Fibroblast of lung (primary cell): ENCODE measurements around the gene DPM2.

Source experiments
- EZH2 ChIP-seq: IDR thresholded peaks from 2 replicates; pipeline ENCODE4 v1.5.1; 2012; ENCODE audit warnings: low read length, control low read depth, mild to moderate bottlenecking; ENCODE audit errors: missing control alignments
- TF ChIP-seq, protein P1 (sequence below), 2 donors: IDR thresholded peaks in 1 of 2; conservative IDR thresholded peaks in 1 of 2; 1 replicate in 1 of 2; 2 replicates in 1 of 2; pipeline ENCODE4 v1.5.1; 2011 to 2012; ENCODE audit warnings: low read length in 2 of 2, control low read depth in 1 of 2, inconsistent platforms in 1 of 2, low read depth in 1 of 2, mild to moderate bottlenecking in 1 of 2

DNA sequence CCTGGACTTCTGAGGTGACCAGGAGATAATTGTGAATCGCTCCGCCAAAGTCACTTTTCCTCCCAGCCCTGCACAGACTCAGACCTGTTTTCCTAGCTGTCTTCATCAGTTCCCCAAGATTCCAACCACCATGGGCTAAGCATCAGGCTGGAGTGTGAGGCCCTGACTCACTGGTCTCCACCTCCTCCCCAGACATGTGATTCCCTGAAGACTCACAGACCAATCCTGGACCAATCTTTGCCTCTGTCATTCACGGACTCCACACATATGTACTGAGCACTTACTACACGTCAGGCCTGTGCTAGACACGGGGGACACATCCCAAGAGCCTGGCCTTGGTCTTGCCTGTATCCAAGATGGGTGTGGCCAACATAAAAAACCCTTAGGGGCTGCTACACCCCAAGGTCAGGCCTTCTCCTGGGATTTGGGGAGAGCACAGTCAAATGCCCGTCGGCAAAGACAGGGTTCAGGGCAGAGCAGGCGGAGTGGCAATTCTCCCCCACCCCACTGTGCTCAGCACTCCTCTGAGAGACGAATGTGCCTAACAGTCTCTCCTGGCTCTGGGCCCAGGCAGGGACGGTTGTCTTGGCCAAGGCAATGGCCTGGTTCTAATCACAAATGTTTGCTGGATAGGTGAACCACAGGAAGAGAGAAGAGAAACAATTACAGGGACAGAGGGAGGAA, 31.2 kb upstream of the DPM2 start:
- TF ChIP-seq, protein P1, sequence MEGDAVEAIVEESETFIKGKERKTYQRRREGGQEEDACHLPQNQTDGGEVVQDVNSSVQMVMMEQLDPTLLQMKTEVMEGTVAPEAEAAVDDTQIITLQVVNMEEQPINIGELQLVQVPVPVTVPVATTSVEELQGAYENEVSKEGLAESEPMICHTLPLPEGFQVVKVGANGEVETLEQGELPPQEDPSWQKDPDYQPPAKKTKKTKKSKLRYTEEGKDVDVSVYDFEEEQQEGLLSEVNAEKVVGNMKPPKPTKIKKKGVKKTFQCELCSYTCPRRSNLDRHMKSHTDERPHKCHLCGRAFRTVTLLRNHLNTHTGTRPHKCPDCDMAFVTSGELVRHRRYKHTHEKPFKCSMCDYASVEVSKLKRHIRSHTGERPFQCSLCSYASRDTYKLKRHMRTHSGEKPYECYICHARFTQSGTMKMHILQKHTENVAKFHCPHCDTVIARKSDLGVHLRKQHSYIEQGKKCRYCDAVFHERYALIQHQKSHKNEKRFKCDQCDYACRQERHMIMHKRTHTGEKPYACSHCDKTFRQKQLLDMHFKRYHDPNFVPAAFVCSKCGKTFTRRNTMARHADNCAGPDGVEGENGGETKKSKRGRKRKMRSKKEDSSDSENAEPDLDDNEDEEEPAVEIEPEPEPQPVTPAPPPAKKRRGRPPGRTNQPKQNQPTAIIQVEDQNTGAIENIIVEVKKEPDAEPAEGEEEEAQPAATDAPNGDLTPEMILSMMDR (conservative IDR thresholded peaks at IDR 0.05 in 1 of 2, IDR thresholded peaks at IDR 0.05 in 1 of 2; ENCODE audit: low read depth in 1 of 2, low read length in 2 of 2): no peak
- TF ChIP-seq EZH2: no peak
